OCI-LY1 (cell line): Measurements from ENCODE around the gene RALB.

Source experiments
- H2AFZ ChIP-seq: fragments of 200-600 bp; sonication (generic), shearing (Covaris generic); 2 replicates; pipeline ENCODE4 v1.6.0; 2014; ENCODE audit warnings: antibody characterized with exemption, mild to moderate bottlenecking, low read length
- H3F3A ChIP-seq: fragments of 200-600 bp; sonication (generic), shearing (Covaris generic); 2 replicates; pipeline ENCODE4 v1.6.0; 2014; ENCODE audit warnings: mild to moderate bottlenecking, antibody characterized with exemption, low read length, moderate library complexity; ENCODE audit not compliant: insufficient read depth
- H3K27ac ChIP-seq: fragments of 200-600 bp; sonication (generic); 2 replicates; pipeline ENCODE4 v1.5.1; 2014; ENCODE audit warnings: low read length, mixed run types, mild to moderate bottlenecking, low read depth; ENCODE audit not compliant: poor library complexity, severe bottlenecking
- H3K27me3 ChIP-seq: fragments of 200-600 bp; sonication (generic); 2 replicates; pipeline ENCODE4 v1.6.0; 2014; ENCODE audit warnings: antibody characterized with exemption, mild to moderate bottlenecking, low read length, moderate library complexity; ENCODE audit not compliant: insufficient read depth
- H3K36me3 ChIP-seq: fragments of 200-600 bp; sonication (generic); 2 replicates; pipeline ENCODE4 v1.6.1; 2014; ENCODE audit warnings: mild to moderate bottlenecking, antibody characterized with exemption, low read length, moderate library complexity, mixed read lengths; ENCODE audit not compliant: insufficient read depth
- H3K4me1 ChIP-seq: fragments of 200-600 bp; sonication (generic); 2 replicates; pipeline ENCODE4 v1.5.1; 2014; ENCODE audit warnings: mild to moderate bottlenecking, low read length, moderate library complexity; ENCODE audit not compliant: insufficient read depth, severe bottlenecking
- H3K4me2 ChIP-seq: fragments of 200-600 bp; sonication (generic), shearing (Covaris generic); 2 replicates; pipeline ENCODE4 v1.6.1; 2014; ENCODE audit warnings: low read length
- H3K4me3 ChIP-seq: fragments of 200-600 bp; sonication (generic); 2 replicates; pipeline ENCODE4 v1.5.1; 2014; ENCODE audit warnings: low read length, low read depth, mild to moderate bottlenecking, mixed read lengths; ENCODE audit not compliant: poor library complexity, severe bottlenecking
- H3K79me2 ChIP-seq: fragments of 200-600 bp; shearing (Covaris generic); 2 replicates; pipeline ENCODE4 v1.6.1; 2016; ENCODE audit warnings: mixed run types, low read length, mixed read lengths; ENCODE audit not compliant: insufficient read depth
- H3K9ac ChIP-seq: fragments of 200-600 bp; sonication (generic), shearing (Covaris generic); 2 replicates; pipeline ENCODE4 v1.6.1; 2014; ENCODE audit warnings: mild to moderate bottlenecking, low read length, mixed read lengths
- H3K9me2 ChIP-seq: fragments of 200-600 bp; sonication (generic), shearing (Covaris generic); 2 replicates; pipeline ENCODE4 v1.6.1; 2014; ENCODE audit warnings: low read depth, mild to moderate bottlenecking, low read length, mixed read lengths
- H3K9me3 ChIP-seq: fragments of 200-600 bp; shearing (Covaris generic); 2 replicates; pipeline ENCODE4 v1.6.1; 2014; ENCODE audit warnings: low read length, mixed read lengths
- H4K20me1 ChIP-seq: fragments of 200-600 bp; sonication (generic), shearing (Covaris generic); 2 replicates; pipeline ENCODE4 v1.6.0; 2016; ENCODE audit warnings: mild to moderate bottlenecking, low read length; ENCODE audit not compliant: insufficient read depth
- EZH2 ChIP-seq: fragments of 200-600 bp; sonication (generic), shearing (Covaris generic); IDR thresholded peaks from 2 replicates; pipeline ENCODE4 v1.8.0; 2017; ENCODE audit warnings: borderline replicate concordance, mixed run types, mild to moderate bottlenecking, antibody characterized with exemption, low read length, moderate library complexity, mixed read lengths
- TF ChIP-seq, protein P1 (sequence below): fragments of 200-600 bp; sonication (generic), shearing (Covaris generic); IDR thresholded peaks from 2 replicates; pipeline ENCODE4 v1.5.1; 2017; ENCODE audit warnings: mild to moderate bottlenecking, antibody characterized with exemption, low read length, moderate library complexity, mixed read lengths

Gene RALB

DNA sequence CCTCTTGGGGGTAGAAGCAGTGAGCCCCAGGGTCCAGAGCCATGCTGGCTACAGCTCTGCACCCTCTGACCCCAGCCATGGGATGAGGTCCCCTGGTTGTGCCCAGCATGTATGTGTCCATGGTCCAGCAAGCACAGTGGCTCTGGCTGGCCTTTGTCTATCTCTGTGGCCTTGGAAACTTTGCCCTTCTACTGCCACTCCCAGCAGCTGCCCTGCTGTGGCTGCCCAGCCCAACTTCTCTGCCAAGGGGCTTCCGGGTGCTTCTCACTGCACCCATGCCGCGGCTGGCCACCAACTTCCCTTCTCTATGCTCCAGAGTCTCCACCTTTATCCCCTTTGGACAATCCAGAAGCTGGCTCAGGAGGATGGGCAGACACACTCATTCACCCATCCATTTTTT lies 48.2 kb upstream of the RALB start:
- Histone ChIP-seq H3K4me1 (peaks cover 31% of the 10 kb centered on the region), H3K79me2 (no peaks in the 10 kb centered on the region), H3K36me3 (no peaks in the 10 kb centered on the region; the same call in 1 of the 2 replicates), H3K9me3 (no peaks in the 10 kb centered on the region), H3K27me3 (no peaks in the 10 kb centered on the region), H2AFZ (no peak overlapping the region), H3K9ac (no peak overlapping the region), H3F3A (no peaks in the 10 kb centered on the region), H3K4me2 (no peak overlapping the region), H4K20me1 (no peaks in the 10 kb centered on the region), H3K27ac (no peak overlapping the region), H3K9me2 (no peaks in the 10 kb centered on the region), H3K4me3 (no peak overlapping the region)
- TF ChIP-seq, protein P1, sequence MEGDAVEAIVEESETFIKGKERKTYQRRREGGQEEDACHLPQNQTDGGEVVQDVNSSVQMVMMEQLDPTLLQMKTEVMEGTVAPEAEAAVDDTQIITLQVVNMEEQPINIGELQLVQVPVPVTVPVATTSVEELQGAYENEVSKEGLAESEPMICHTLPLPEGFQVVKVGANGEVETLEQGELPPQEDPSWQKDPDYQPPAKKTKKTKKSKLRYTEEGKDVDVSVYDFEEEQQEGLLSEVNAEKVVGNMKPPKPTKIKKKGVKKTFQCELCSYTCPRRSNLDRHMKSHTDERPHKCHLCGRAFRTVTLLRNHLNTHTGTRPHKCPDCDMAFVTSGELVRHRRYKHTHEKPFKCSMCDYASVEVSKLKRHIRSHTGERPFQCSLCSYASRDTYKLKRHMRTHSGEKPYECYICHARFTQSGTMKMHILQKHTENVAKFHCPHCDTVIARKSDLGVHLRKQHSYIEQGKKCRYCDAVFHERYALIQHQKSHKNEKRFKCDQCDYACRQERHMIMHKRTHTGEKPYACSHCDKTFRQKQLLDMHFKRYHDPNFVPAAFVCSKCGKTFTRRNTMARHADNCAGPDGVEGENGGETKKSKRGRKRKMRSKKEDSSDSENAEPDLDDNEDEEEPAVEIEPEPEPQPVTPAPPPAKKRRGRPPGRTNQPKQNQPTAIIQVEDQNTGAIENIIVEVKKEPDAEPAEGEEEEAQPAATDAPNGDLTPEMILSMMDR: no peak
- TF ChIP-seq EZH2: no peak

DNA sequence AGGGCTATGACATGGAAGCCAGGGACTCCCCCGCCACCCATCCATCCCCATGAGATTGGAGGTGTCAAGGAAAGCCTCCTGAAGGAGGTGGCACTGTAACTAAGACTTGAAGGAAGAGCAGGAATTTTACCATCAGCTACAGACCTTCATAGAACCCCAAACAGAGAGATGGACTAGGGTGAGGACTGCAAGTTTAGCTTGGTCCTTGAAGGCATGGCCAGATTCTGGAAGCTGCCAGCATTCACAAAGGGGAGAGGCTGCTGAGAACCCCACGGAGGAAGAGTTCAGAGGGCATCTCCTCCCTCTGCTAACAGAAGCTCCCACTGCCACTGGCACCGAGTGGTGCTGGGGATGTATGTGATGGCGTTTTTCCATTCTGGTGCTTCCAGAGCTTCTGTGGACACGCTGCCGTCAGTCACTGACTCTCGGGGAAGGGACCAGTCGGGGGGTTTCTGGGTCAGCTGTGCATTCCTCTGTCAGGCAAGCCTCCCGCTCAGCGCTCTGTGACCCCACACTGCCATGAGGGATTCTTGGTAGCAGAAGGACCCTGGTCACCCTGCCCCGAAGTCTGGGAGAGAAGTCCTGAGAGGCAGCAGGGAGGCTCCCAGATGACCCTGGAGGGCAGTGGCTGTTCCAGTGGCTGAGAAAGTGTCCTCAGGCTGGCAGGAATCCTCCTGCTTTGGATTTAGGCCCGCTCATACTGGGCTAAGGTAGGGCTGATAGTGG lies 47.5 kb upstream of the RALB start:
- H3K27ac ChIP-seq: no peak overlapping the region
- no peaks in the 10 kb centered on the region for H3K36me3 ChIP-seq
- no peak overlapping the region for H3K4me2 ChIP-seq
- no peak overlapping the region for H2AFZ ChIP-seq
- H3K4me1 ChIP-seq: peaks cover 31% of the 10 kb centered on the region
- H3K9ac ChIP-seq: no peak overlapping the region
- no peaks in the 10 kb centered on the region for H3K27me3 ChIP-seq
- no peaks in the 10 kb centered on the region for H3K79me2 ChIP-seq
- no peaks in the 10 kb centered on the region for H4K20me1 ChIP-seq
- no peak overlapping the region for H3K4me3 ChIP-seq
- no peaks in the 10 kb centered on the region for H3F3A ChIP-seq
- no peaks in the 10 kb centered on the region for H3K9me3 ChIP-seq
- H3K9me2 ChIP-seq: no peaks in the 10 kb centered on the region
- no peak for TF ChIP-seq EZH2
- TF ChIP-seq, protein P1: no peak

DNA sequence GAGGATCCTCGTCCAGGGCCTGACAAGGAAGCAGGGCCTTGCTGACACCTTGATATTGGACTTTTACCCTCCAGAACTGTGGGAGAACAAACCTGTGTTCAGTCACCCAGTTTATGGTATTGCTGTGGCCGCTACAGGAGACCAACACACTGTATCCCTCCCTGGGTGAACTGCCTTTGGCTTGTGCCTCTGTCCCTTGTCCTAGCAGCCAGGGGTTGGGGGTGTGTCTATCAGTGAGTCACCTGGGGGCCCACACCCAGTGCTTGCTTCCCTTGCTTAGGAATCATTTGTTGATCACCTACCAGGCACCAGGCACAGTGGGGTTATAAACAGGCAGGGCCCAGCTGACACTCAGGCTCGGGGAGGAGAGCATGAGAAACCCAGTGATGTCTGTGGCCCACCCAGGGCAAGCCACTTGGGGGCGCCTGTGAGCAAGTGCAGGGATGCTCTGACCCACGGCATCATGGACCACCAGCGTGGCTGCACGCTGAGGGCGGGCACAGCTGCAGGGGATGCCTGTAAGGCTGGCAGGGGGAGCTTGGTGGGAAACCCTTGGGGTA lies 46.5 kb upstream of the RALB start:
- no peaks in the 10 kb centered on the region for H3F3A ChIP-seq
- no peaks in the 10 kb centered on the region for H3K9me3 ChIP-seq
- no peak overlapping the region for H3K9ac ChIP-seq
- H3K4me2 ChIP-seq: no peak overlapping the region
- no peaks in the 10 kb centered on the region for H3K9me2 ChIP-seq
- H3K4me1 ChIP-seq: peaks cover 31% of the 10 kb centered on the region
- H2AFZ ChIP-seq: no peak overlapping the region; the same call in 1 of the 2 replicates
- no peaks in the 10 kb centered on the region for H3K79me2 ChIP-seq
- TF ChIP-seq, protein P1: peak; percentile 93
- no peak for TF ChIP-seq EZH2
- no peaks in the 10 kb centered on the region for H4K20me1 ChIP-seq
- no peaks in the 10 kb centered on the region for H3K36me3 ChIP-seq
- H3K27me3 ChIP-seq: no peaks in the 10 kb centered on the region
- H3K4me3 ChIP-seq: no peak overlapping the region
- peak overlapping the region; percentile 72 for H3K27ac ChIP-seq
